GM12878 (cell line): ENCODE results near the gene NTM. TPM values are rescaled to one million over a fixed set of nuclear protein-coding genes. Genes with fewer than 3 reads are reported as not detected.

ENCODE experiments used
- FOXK2 ChIP-seq: fragments of 450-650 bp; IDR thresholded peaks from 2 replicates; pipeline ENCODE4 v1.6.1; 2017; ENCODE audit warnings: mild to moderate bottlenecking, moderate library complexity
- NKRF ChIP-seq: fragments of 450-650 bp; conservative IDR thresholded peaks from 2 replicates; pipeline ENCODE4 v1.6.1; 2017; ENCODE audit warnings: mild to moderate bottlenecking, moderate library complexity
- RELA ChIP-seq: fragments of 450-650 bp; IDR thresholded peaks from 2 replicates; pipeline ENCODE4 v1.8.0; 2014; ENCODE audit warnings: borderline replicate concordance; ENCODE audit not compliant: partially characterized antibody
- REST ChIP-seq: IDR thresholded peaks from 2 replicates; pipeline ENCODE4 v1.6.1; 2012; ENCODE audit warnings: mild to moderate bottlenecking, low read depth, low read length
- ZBTB40 ChIP-seq: fragments of 450-650 bp; IDR thresholded peaks from 2 replicates; pipeline ENCODE4 v1.6.1; 2016; ENCODE audit warnings: mild to moderate bottlenecking, moderate library complexity, borderline replicate concordance
- polyA plus RNA-seq, 11 experiments: library from polyadenylated mRNA; depleted of rRNA in 4 of 11; unstranded in 6 of 11; stranded (reverse) in 5 of 11; fragments of >200 nt; fragmentation: Nextera tagmentation in 4 of 11; fragmentation: Illumina TruSeq in 1 of 11; extraction: Ambion mirVana in 4 of 11; extraction: Trizol in 1 of 11; gene quantifications; 1 replicate in 1 of 11; 2 replicates in 10 of 11; pipeline versions ENCODE4 v1.2.1 to v1.2.3, GENCODE V29; 2011 to 2016; ENCODE audit warnings: inconsistent platforms in 2 of 11, missing spikeins in 2 of 11, low read depth in 1 of 11
- total RNA-seq, 4 experiments: library from RNA; depleted of rRNA in 3 of 4; stranded (reverse); fragments of >200 nt in 3 of 4; fragmentation: Illumina TruSeq in 1 of 4; extraction: Trizol in 1 of 4; gene quantifications; 2 replicates each; pipeline versions ENCODE4 v1.2.1 to v1.2.3, GENCODE V29; 2013 to 2021

The NTM gene
- total and polyA plus RNA-seq, 10 of the 15 experiments (the other 5 are each of a cell fraction or from before 2014, with no cell fraction given): not detected

- no peak for TF ChIP-seq REST
- TF ChIP-seq ZBTB40: no peak
- no peak for TF ChIP-seq FOXK2
- TF ChIP-seq RELA: no peak
- TF ChIP-seq NKRF: no peak
These were observed 1003.2 kb downstream of the NTM start (continued) for GRCh38 chr11:132373405-132374143.
